Transverse colon (tissue), 4 donors: ENCODE results near the gene ATG7. TPM values are rescaled to one million over a fixed set of nuclear protein-coding genes. Genes with fewer than 3 reads are reported as not detected.

Experiments
- DNase-seq: peaks from one replicate; pipeline ENCODE4 v3.0.0-alpha.2; 2019
- H3K27ac ChIP-seq, 4 donors: fragments of 200-600 bp; sonication (generic); 2 replicates each; pipeline ENCODE4 v1.5.1; 2016 to 2018; ENCODE audit warnings: inconsistent platforms in 4 of 4
- H3K27me3 ChIP-seq: fragments of 200-600 bp; sonication (generic); 2 replicates; pipeline ENCODE4 v1.5.1; 2017; ENCODE audit warnings: inconsistent platforms
- H3K36me3 ChIP-seq, 4 donors: fragments of 200-600 bp; sonication (generic); 2 replicates each; pipeline ENCODE4 v1.5.1; 2017 to 2019; ENCODE audit warnings: inconsistent platforms in 4 of 4
- H3K4me1 ChIP-seq, 4 donors: fragments of 200-600 bp; sonication (generic); 2 replicates each; pipeline ENCODE4 v1.5.1; 2017 to 2020; ENCODE audit warnings: inconsistent platforms in 4 of 4
- H3K4me3 ChIP-seq, 4 donors: fragments of 200-600 bp; sonication (generic); 1 replicate in 1 of 4; 2 replicates in 3 of 4; pipeline versions ENCODE4 v1.5.1 to v1.6.1; 2017 to 2019; ENCODE audit warnings: inconsistent platforms in 4 of 4
- H3K9me3 ChIP-seq, 2 donors: fragments of 200-600 bp; sonication (generic); 2 replicates each; pipeline ENCODE4 v1.5.1; 2017 to 2019; ENCODE audit warnings: inconsistent platforms in 2 of 2
- CTCF ChIP-seq, 5 experiments: fragments of 200-600 bp in 3 of 5; fragments of 450-650 bp in 2 of 5; sonication (generic) in 3 of 5; IDR thresholded peaks; 1 replicate in 2 of 5; 2 replicates in 3 of 5; pipeline ENCODE4 v1.5.1; 2016 to 2017; ENCODE audit warnings: antibody characterized with exemption in 5 of 5, inconsistent platforms in 3 of 5, mild to moderate bottlenecking in 2 of 5, moderate library complexity in 1 of 5
- EP300 ChIP-seq: sonication (generic); formaldehyde crosslinking; IDR thresholded peaks from one replicate; pipeline ENCODE4 v1.6.1; 2017; ENCODE audit warnings: antibody characterized with exemption, low read depth
- POLR2A ChIP-seq: fragments of 450-650 bp; IDR thresholded peaks from one replicate; pipeline ENCODE4 v1.6.1; 2016; ENCODE audit warnings: antibody characterized with exemption, mild to moderate bottlenecking, moderate library complexity
- POLR2AphosphoS5 ChIP-seq, 3 donors: sonication (generic); formaldehyde crosslinking; IDR thresholded peaks; one replicate each; pipeline ENCODE4 v1.6.1; 2016; ENCODE audit warnings: antibody characterized with exemption in 3 of 3
- WGBS, 2 donors: methylation state at CpG; one replicate each; pipeline ENCODE4 v1.1.5; 2018; ENCODE audit warnings: low coverage in 1 of 2; 5-methylcytosine and 5-hydroxymethylcytosine counted together
- in situ Hi-C, 4 donors: fragments of 200-750 bp; cut with MboI; loops; one replicate each; pipeline versions ENCODE4 v1.15.0 to v1.15.1; 2017; ENCODE audit warnings: low sequenced_read_pairs in 3 of 4, low pct_ligation_motif_present in 1 of 4, low pct_unique_long_range_greater_than_20kb in 1 of 4
- intact Hi-C: fragments of 100-400 bp; cut with DNase I; formaldehyde crosslinking; loops from one replicate; pipeline ENCODE4 v1.15.1; 2023; ENCODE audit warnings: low total_unique reads
- total RNA-seq, 4 donors: library from RNA; depleted of rRNA; stranded (reverse); fragments of >200 nt; gene quantifications; one replicate each; pipeline ENCODE4 v1.1.0, GENCODE V29; 2016

ATG7 gene
- total RNA-seq, 4 donors from 2014 or later: 44.5 to 122 (median 75.0) TPM

- intact Hi-C loops: no loop called here
- Histone ChIP-seq H3K27me3 (no peaks in the 10 kb centered on the region), H3K36me3 (no peaks in the 10 kb centered on the region), H3K9me3 (no peaks in the 10 kb centered on the region), H3K27ac (no peak overlapping the region), H3K4me3 (no peak overlapping the region), H3K4me1 (no peaks in the 10 kb centered on the region)
- no peak for DNase-seq
- 90 to 100% methylated on average over 5 to 6 of the region's 6 CpGs for WGBS, 2 donors
- TF ChIP-seq EP300: no peak
- no peak for TF ChIP-seq CTCF (IDR thresholded peaks at IDR 0.05)
- TF ChIP-seq POLR2A: no peak
- no peak for TF ChIP-seq POLR2AphosphoS5 (IDR thresholded peaks at IDR 0.05)
- in situ Hi-C loops: no loop called here
Observed at GRCh38 chr3:11423868-11424267, 151.7 kb downstream of the ATG7 start.

GRCh38 chr3:11424277-11424676, 152.1 kb downstream of the ATG7 start:
- no peak for TF ChIP-seq POLR2A
- TF ChIP-seq CTCF (IDR thresholded peaks at IDR 0.05): no peak
- TF ChIP-seq EP300: no peak
- TF ChIP-seq POLR2AphosphoS5 (IDR thresholded peaks at IDR 0.05): no peak
- H3K27ac ChIP-seq: no peak overlapping the region
- in situ Hi-C loops: no loop called here
- no peak overlapping the region for H3K4me3 ChIP-seq
- no peaks in the 10 kb centered on the region for H3K9me3 ChIP-seq
- no peak for DNase-seq
- intact Hi-C loops: no loop called here
- no peaks in the 10 kb centered on the region for H3K36me3 ChIP-seq
- H3K4me1 ChIP-seq: no peaks in the 10 kb centered on the region
- no peaks in the 10 kb centered on the region for H3K27me3 ChIP-seq
- WGBS, 2 donors: 93 to 98% methylated on average over 2 of the region's 2 CpGs

GRCh38 chr3:11430207-11430606, 158.0 kb downstream of the ATG7 start:
- 76 to 92% methylated on average over 6 of the region's 6 CpGs for WGBS, 2 donors
- no peaks in the 10 kb centered on the region for H3K9me3 ChIP-seq
- intact Hi-C loops: no loop called here

GRCh38 chr3:11430624-11431023, 158.4 kb downstream of the ATG7 start:
- Histone ChIP-seq H3K9me3 (no peaks in the 10 kb centered on the region), H3K36me3 (no peaks in the 10 kb centered on the region), H3K27me3 (no peaks in the 10 kb centered on the region), H3K4me1 (peaks cover 0 to 2% (median 0%) of the 10 kb centered on the region in 4 donors), H3K4me3 (no peak overlapping the region), H3K27ac (no peak overlapping the region)
- in situ Hi-C loops (no loop called here), intact Hi-C loops (no loop called here)
- DNase-seq: no peak
- WGBS, 2 donors: 82 to 89% methylated on average over 2 of the region's 2 CpGs
- TF ChIP-seq EP300 (no peak), POLR2AphosphoS5 (IDR thresholded peaks at IDR 0.05) (no peak), CTCF (IDR thresholded peaks at IDR 0.05) (no peak), POLR2A (no peak)

More at GRCh38 chr3:11430207-11430606, 158.0 kb downstream of the ATG7 start:
- no peak for TF ChIP-seq POLR2AphosphoS5 (IDR thresholded peaks at IDR 0.05)
- TF ChIP-seq EP300: no peak
- TF ChIP-seq CTCF (IDR thresholded peaks at IDR 0.05): no peak
- TF ChIP-seq POLR2A: no peak
- Histone ChIP-seq H3K36me3 (no peaks in the 10 kb centered on the region), H3K27ac (no peak overlapping the region), H3K27me3 (no peaks in the 10 kb centered on the region), H3K4me1 (peaks cover 0 to 2% (median 0%) of the 10 kb centered on the region in 4 donors), H3K4me3 (no peak overlapping the region)
- DNase-seq: no peak
- in situ Hi-C loops: no loop called here
